ENCODE results near the gene DGKI.
"Not testable (repeated sequence)": the region's sequence is repeated elsewhere in the genome, so short reads cannot be mapped to it uniquely, and the experiment has no call there.

Gene DGKI

GRCh38 chr7:137834552-137834951, 12.2 kb downstream of the DGKI start:
- DNase-seq, result no peak

GRCh38 chr7:137832990-137833389, 13.8 kb downstream of the DGKI start:
- DNase-seq, result not testable (repeated sequence)

GRCh38 chr7:137832382-137832781, 14.4 kb downstream of the DGKI start:
- no peak for DNase-seq

GRCh38 chr7:137831555-137831954, 15.2 kb downstream of the DGKI start:
- DNase-seq, result not testable (repeated sequence)

GRCh38 chr7:137829337-137829992, 17.3 kb downstream of the DGKI start:
- DNase-seq, result no peak

- no peak for DNase-seq
Observed at GRCh38 chr7:137828456-137828855, 18.3 kb downstream of the DGKI start.

- no peak for DNase-seq
Observed at GRCh38 chr7:137825489-137825888, 21.3 kb downstream of the DGKI start.

- DNase-seq, result no peak
Observed at GRCh38 chr7:137820677-137821420, 25.9 kb downstream of the DGKI start.

- DNase-seq, result no peak
Observed at GRCh38 chr7:137820156-137820555, 26.6 kb downstream of the DGKI start.

- DNase-seq, result no peak
Observed at GRCh38 chr7:137818036-137818435, 28.7 kb downstream of the DGKI start.

- DNase-seq, result no peak
Observed at GRCh38 chr7:137816696-137817320, 30.0 kb downstream of the DGKI start.

GRCh38 chr7:137813541-137813940, 33.2 kb downstream of the DGKI start:
- DNase-seq, result no peak

- no peak for DNase-seq
Observed at GRCh38 chr7:137810248-137810647, 36.5 kb downstream of the DGKI start.

GRCh38 chr7:137804836-137805235, 41.9 kb downstream of the DGKI start:
- no peak for DNase-seq

- DNase-seq, result no peak
Observed at GRCh38 chr7:137801491-137801890, 45.3 kb downstream of the DGKI start.

GRCh38 chr7:137801003-137801402, 45.8 kb downstream of the DGKI start:
- DNase-seq, result no peak

GRCh38 chr7:137798073-137798763, 48.6 kb downstream of the DGKI start:
- DNase-seq, result no peak

GRCh38 chr7:137795211-137795610, 51.6 kb downstream of the DGKI start:
- DNase-seq, result no peak

- DNase-seq, result no peak
Observed at GRCh38 chr7:137791930-137792329, 54.8 kb downstream of the DGKI start.

GRCh38 chr7:137790828-137791227, 55.9 kb downstream of the DGKI start:
- no peak for DNase-seq

- DNase-seq, result no peak
Observed at GRCh38 chr7:137789215-137789882, 57.4 kb downstream of the DGKI start.

- DNase-seq, result no peak
Observed at GRCh38 chr7:137787301-137787976, 59.3 kb downstream of the DGKI start.
